Colon (tissue), 2 donors: ENCODE results near the gene CSF1R.
"Not testable (repeated sequence)": the region's sequence is repeated elsewhere in the genome, so short reads cannot be mapped to it uniquely, and the experiment has no call there.

Experiments used
- FAIRE-seq: peaks from 2 replicates; lab custom pipeline; 2012; peaks lifted over from hg19 to GRCh38; lab: Jason Lieb, UNC
- donor health status: control.
- donor health status: control.

Gene CSF1R

GRCh38 chr5:150054569-150054968 is 31.8 kb downstream of the CSF1R start:
- FAIRE-seq, result no peak

- no peak for FAIRE-seq
Observed at GRCh38 chr5:150053713-150054392, 32.5 kb downstream of the CSF1R start.

GRCh38 chr5:150052956-150053712 is 33.2 kb downstream of the CSF1R start:
- FAIRE-seq, result no peak

DNA sequence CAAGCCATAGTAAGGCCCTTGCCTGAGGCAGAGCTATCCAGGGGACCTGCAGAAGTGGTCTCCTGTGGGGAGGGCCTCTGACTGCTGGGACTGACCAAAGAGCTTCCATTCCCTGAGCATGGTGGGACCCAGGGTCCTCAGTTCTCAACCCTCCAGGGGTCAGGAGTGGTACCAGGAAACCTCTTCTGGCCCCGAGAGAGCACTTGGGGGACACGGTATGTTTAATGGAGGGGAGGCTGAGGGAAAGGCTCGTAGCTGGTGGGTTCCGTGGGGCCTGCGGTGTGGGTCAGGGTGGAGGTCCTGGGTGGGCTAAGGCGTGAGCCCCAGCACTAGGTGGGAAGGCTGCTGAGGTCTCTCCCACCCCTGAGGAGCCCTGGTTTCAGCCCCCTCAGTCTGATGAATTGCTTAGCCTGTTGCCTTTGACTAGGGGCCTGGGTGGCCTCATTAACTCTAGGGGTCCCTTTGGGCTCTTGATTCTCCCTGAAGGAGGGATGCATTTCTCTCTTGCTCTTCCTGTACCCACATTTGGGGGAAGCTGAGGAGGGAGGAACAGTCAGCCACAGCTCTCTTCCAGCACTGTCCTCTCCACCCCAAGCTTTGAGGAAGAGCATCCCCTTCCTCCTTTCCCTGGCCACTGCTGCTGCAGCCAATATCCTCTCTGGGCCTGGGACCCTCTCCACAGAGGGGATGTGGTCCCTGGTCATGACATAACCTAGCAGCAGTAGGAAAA is 34.0 kb downstream of the CSF1R start:
- no peak for FAIRE-seq

GRCh38 chr5:150051657-150052195 is 34.6 kb downstream of the CSF1R start:
- FAIRE-seq, result no peak

DNA sequence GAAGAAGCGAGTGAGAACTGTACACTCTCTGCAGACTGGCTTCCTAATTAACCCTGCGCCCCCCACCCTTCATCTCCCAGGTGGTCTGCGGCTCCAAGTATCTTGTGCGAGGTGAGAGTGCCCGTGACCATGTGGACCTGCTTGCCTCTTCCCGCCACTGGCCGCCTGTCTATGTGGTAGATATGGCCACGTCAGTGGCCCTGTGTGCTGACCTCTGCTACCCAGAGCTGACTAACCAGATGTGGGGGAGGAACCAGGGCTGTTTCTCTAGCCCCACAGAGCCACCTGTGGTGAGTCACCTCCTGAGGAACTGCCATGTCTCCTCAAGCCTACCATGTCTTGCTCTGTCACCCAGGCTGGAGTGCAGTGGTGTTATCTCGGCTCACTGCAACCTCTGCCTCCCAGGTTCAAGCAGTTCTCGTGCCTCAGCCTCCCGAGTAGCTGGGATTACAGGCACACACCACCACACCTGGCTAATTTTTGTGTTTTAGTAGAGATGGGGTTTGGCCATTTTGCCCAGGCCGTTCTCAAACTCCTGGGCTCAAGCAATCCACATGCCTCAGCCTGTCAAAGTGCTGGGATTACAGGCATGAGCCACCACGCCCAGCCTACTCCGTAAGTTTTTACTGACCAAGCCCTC is 36.1 kb downstream of the CSF1R start:
- FAIRE-seq, result not testable (repeated sequence)

GRCh38 chr5:150046031-150046430 is 40.3 kb downstream of the CSF1R start:
- no peak for FAIRE-seq

DNA sequence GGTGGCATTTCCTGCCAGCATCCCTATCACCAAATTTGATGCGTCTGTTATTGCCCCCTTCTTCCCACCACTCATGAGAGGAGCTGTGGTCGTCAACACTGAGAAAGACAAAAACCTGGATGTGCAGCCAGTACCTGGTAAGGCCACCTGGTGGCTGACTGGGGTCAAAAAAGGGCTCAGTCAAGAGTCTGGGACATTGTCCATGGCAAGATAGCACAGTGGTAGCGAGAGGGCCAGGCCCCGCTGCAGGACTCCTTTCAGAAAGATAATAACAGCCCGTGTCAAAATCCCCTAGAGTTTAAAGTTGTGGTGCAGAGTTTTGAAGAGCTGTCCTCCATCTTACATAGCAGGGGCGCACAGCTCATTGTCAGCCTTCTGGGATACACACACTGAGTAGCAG is 40.8 kb downstream of the CSF1R start:
- FAIRE-seq, result no peak

GRCh38 chr5:150044712-150045111 is 41.6 kb downstream of the CSF1R start:
- no peak for FAIRE-seq

DNA sequence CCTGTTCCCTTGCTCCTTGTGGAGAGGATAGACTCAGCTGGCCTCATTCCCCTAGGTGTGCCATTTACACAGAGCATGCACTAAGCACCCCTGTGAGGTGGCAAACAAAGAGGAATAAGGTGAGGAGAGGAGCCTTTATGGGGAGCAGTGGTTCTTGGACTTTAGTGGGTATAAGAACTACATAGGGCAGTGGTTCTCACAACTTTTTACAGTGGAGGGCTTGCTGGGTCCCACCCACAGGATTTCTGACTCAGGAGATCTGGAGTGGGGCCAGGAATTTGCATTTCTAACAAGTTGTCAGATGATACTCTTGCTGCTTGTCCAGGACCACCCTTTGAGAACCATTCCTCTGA is 42.0 kb downstream of the CSF1R start:
- FAIRE-seq, result no peak

DNA sequence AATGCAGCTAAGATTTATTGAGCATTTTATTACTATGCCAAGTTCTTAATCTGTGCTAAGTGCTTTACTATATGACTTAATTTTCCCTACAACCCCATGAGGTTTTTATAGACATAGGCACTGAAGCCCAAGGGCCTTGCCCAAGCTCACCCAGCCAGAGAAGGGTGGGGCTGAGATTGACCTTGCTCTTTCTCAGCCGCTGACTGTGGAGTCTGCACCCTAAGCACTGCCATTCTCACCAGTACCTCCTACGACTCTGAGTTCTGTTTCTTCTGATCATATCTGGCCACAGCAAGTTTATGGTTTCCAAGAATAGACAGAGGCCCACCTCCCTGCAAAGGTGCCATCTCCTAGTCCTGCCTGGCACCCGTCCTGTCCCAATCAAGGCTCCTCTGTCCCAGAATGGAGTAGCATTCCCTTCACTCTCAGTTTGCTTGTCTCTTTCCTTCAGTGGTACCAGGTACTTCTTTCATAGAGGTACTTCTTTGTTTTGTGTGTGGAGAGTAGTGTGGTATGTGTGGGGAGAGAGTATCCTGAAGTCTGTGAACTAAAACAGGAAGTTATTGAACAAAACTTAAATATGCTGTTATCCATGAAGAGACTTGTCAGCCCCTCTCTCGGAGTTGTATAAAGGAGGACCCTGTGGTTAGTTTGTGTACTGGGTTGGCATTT is 42.6 kb downstream of the CSF1R start:
- no peak for FAIRE-seq

DNA sequence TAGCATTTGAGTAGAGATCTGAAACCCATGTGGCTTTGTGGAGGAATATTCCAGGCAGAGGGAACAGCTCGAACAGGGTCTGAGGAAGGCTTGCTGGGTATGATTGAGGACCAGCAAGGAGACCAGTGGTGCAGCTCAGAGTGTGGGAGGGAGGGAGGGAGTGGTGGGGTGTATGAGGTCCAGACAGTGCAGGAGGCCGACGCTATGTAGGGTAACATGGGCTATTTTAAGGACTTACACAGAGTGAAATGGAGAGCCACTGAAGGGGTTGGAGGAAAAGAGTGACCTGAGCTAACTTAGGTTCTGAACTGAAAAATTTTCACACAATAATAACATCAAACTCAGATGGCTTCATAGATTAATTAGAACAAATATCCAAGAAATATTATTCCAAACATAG is 43.9 kb downstream of the CSF1R start:
- no peak for FAIRE-seq

GRCh38 chr5:150038547-150038946 is 47.8 kb downstream of the CSF1R start:
- no peak for FAIRE-seq

DNA sequence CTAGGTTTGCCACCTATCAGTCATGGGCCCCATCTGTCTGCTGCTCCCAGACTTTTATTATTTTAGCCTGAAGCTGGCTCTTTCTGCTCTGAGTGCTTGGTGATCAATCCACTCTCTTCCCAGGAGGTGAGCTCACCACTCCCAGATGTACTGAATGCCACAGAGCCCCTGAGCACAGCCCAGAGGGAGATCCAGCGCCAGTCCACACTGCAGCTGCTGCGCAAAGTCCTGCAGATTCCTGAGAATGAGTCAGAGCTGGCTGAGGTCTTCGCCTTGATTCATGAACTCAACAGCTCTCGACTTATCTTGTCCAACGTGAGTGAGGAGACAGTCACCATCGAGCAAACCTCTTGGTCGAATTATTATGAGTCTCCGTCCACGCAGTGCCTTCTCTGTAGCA is 49.8 kb downstream of the CSF1R start:
- no peak for FAIRE-seq

DNA sequence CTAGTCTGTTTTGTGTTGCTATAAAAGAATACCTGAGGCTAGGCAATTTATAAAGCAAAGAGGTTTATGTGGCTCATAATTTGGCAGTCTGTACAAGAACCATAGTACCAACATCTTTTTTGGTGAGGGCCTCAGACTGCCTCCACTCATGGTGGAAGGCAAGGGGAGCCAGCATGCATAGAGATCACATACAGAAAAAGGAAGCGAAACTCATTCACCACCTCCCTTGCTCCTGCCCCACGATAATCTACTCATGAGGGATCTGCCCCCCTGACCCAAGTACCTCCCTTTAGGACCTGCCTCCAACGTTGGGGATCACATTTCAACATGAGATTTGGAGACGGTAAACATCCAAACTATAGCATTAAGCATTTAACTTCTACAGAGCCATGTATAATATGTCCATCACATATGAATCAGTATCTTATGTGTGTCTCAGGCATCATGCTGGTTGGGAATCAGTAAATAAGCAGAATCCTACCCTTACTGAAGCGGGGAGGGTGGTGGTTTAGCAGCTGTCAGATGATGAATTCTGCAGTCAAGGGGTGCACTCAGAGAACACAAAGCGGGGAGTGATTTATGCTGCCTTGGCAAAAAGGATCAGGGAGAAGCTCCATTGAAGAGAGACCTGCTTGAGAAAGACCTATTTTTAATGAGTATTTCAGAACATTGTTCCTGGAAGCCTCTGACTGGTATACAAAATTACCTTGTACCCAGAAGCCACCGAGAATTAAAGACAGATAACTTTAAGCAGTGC is 51.0 kb downstream of the CSF1R start:
- no peak for FAIRE-seq

- no peak for FAIRE-seq
Observed at GRCh38 chr5:150034662-150035061, 51.7 kb downstream of the CSF1R start.

GRCh38 chr5:150033334-150033733 is 53.0 kb downstream of the CSF1R start:
- FAIRE-seq, result no peak

- not testable (repeated sequence) for FAIRE-seq
Observed at GRCh38 chr5:150028047-150028446, 58.3 kb downstream of the CSF1R start.

DNA sequence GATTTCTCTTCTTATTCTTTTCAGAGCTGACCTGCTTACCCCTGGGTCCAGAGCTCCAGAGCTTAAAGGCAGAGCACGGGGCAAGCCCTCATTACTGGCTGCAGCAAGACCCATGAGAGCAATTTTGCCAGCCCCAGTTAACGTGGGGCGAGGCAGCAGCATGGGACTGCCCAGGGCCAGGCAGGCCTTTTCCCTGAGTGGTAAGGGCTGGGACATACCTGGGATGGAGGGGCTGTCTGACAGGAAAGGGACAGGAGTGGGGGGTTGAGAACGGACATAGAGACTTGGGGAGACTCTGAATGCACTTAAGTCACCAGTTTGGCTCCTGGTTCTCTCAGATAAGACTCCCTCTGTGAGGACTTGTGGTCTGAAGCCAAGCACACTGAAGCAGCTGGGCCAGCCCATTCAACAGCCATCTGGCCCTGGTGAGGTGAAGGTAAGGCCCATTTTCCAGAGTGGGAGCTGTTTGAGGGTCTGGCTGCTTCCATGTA is 59.6 kb downstream of the CSF1R start:
- no peak for FAIRE-seq

DNA sequence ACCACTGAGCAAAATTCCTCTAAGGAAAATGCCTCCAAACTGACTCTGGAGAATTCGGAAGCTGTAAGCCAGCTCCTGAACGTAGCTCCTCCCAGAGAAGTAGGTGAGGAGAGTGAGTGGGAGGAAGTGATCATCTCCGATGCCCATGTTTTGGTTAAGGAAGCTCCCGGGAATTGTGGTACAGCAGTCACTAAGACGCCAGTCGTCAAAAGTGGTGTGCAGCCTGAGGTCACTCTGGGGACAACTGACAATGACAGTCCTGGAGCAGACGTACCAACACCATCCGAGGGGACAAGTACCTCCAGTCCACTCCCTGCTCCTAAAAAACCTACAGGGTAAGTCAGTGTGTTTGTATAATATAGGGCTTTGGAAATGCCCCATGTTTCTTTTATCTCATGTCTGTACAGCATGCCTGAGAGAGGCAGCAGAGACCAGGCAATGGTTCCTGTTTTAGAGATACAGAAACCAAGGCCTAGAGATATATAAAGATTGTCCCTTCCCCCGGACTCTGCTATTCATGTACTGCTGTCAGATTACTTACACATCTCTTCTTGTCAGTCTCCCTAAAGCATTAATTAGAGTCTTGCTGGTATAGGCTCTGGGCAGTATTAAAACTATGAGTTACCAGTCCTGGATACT is 61.9 kb downstream of the CSF1R start:
- no peak for FAIRE-seq
